IMR-90 (cell line): Measurements from ENCODE around the gene TMEM100. TPM values are rescaled to one million over a fixed set of nuclear protein-coding genes. Genes with fewer than 3 reads are reported as not detected.

Experiments
- ATAC-seq: fragments of 200-7000 bp; cut with Tn5 transposase; 2 replicates; pipeline ENCODE4 v1.9.1; 2020; ENCODE audit warnings: low read depth, mild to moderate bottlenecking, moderate library complexity
- BruUV-seq: library from RNA; stranded (reverse); fragments of 400-500 nt; replicated peaks from 2 replicates; lab custom pipeline; 2021; lab: Mats Ljungman, UMichigan
- CTCF ChIA-PET: fragments of 300-600 bp; formaldehyde crosslinking; extraction: SDS; loops from one replicate; lab custom pipeline; 2021; ENCODE audit warnings: antibody characterized with exemption; lab: Yijun Ruan, JAX
- POLR2A ChIA-PET: fragments of 300-600 bp; sonication (Branson Sonifier 250); formaldehyde crosslinking; loops from one replicate; lab custom pipeline; 2022; ENCODE audit warnings: antibody characterized with exemption; ENCODE audit not compliant: unreplicated experiment; lab: Charles Lee
- DNase-seq: peaks from one replicate; pipeline ENCODE4 v3.0.0; 2013
- H2AFZ ChIP-seq: replicated peaks from 2 replicates; pipeline ENCODE3; 2013; ENCODE audit warnings: low read length, mild to moderate bottlenecking; ENCODE audit not compliant: poor library complexity
- H2AK5ac ChIP-seq: 2 replicates; pipeline ENCODE4 v1.6.1; 2013; ENCODE audit warnings: low read depth, low read length, inconsistent platforms
- H2AK9ac ChIP-seq: replicated peaks from 2 replicates; pipeline ENCODE3; 2013; ENCODE audit warnings: mild to moderate bottlenecking, low read depth, low read length, moderate library complexity; ENCODE audit not compliant: poor library complexity
- H2BK120ac ChIP-seq: 2 replicates; pipeline ENCODE4 v1.6.1; 2013; ENCODE audit warnings: low read depth, low read length, inconsistent platforms
- H2BK15ac ChIP-seq: 3 replicates; pipeline ENCODE4 v1.6.1; 2013; ENCODE audit warnings: low read depth, low read length, inconsistent platforms
- H2BK20ac ChIP-seq: 2 replicates; pipeline ENCODE4 v1.6.1; 2013; ENCODE audit warnings: low read depth, mild to moderate bottlenecking, inconsistent platforms, low read length, moderate library complexity
- H2BK5ac ChIP-seq: 2 replicates; pipeline ENCODE4 v1.6.1; 2013; ENCODE audit warnings: mild to moderate bottlenecking, low read depth, low read length, inconsistent platforms; ENCODE audit not compliant: poor library complexity, severe bottlenecking
- H3K14ac ChIP-seq: replicated peaks from 2 replicates; pipeline ENCODE4 v1.6.1; 2013; ENCODE audit warnings: low read depth, low read length, inconsistent platforms
- H3K18ac ChIP-seq: 2 replicates; pipeline ENCODE4 v1.6.1; 2013; ENCODE audit warnings: low read depth, low read length, control low read depth
- H3K23ac ChIP-seq: 2 replicates; pipeline ENCODE4 v1.6.1; 2013; ENCODE audit warnings: low read depth, low read length, inconsistent platforms
- H3K27ac ChIP-seq: 2 replicates; pipeline ENCODE4 v1.5.1; 2013; ENCODE audit warnings: mild to moderate bottlenecking, control low read depth, low read length; ENCODE audit not compliant: insufficient read depth
- H3K27me3 ChIP-seq: 2 replicates; pipeline ENCODE4 v1.6.1; 2013; ENCODE audit warnings: low read length; ENCODE audit not compliant: control insufficient read depth, insufficient read depth
- H3K36me3 ChIP-seq: 2 replicates; pipeline ENCODE4 v1.6.1; 2013; ENCODE audit warnings: low read length, mixed read lengths; ENCODE audit not compliant: control insufficient read depth, insufficient read depth
- H3K4ac ChIP-seq: 2 replicates; pipeline ENCODE4 v1.6.1; 2013; ENCODE audit warnings: low read depth, low read length, inconsistent platforms
- H3K4me1 ChIP-seq: 2 replicates; pipeline ENCODE4 v1.6.1; 2013; ENCODE audit warnings: low read length, mixed read lengths; ENCODE audit not compliant: control insufficient read depth, insufficient read depth
- H3K4me2 ChIP-seq: 2 replicates; pipeline ENCODE4 v1.6.1; 2013; ENCODE audit warnings: low read depth, mild to moderate bottlenecking, control low read depth, low read length, moderate library complexity
- H3K4me3 ChIP-seq: 2 replicates; pipeline ENCODE4 v1.5.1; 2013; ENCODE audit warnings: low read depth, mild to moderate bottlenecking, control low read depth, low read length, moderate library complexity; ENCODE audit not compliant: insufficient read depth
- H3K56ac ChIP-seq: 2 replicates; pipeline ENCODE4 v1.6.1; 2013; ENCODE audit warnings: low read length, inconsistent platforms; ENCODE audit not compliant: insufficient read depth; ENCODE audit errors: extremely low read depth
- H3K79me1 ChIP-seq, 2 experiments: 2 replicates each; pipeline ENCODE4 v1.6.1; 2013; ENCODE audit warnings: low read length in 2 of 2, inconsistent platforms in 1 of 2, low read depth in 1 of 2
- H3K9ac ChIP-seq: 2 replicates; pipeline ENCODE4 v1.6.1; 2013; ENCODE audit warnings: low read depth, low read length, control low read depth
- H3K9me1 ChIP-seq: 2 replicates; pipeline ENCODE4 v1.6.1; 2013; ENCODE audit warnings: low read length, inconsistent platforms; ENCODE audit not compliant: insufficient read depth
- H3K9me3 ChIP-seq: 2 replicates; pipeline ENCODE4 v1.6.1; 2013; ENCODE audit warnings: low read length; ENCODE audit not compliant: control insufficient read depth, insufficient read depth
- H4K20me1 ChIP-seq: 2 replicates; pipeline ENCODE4 v1.6.1; 2013; ENCODE audit warnings: low read length, inconsistent platforms; ENCODE audit not compliant: insufficient read depth
- H4K5ac ChIP-seq: 2 replicates; pipeline ENCODE4 v1.6.1; 2013; ENCODE audit warnings: mild to moderate bottlenecking, low read depth, low read length, control low read depth
- H4K8ac ChIP-seq, 2 experiments: 2 replicates each; pipeline ENCODE4 v1.6.1; 2013; ENCODE audit warnings: low read depth in 2 of 2, low read length in 2 of 2, control low read depth in 1 of 2, inconsistent platforms in 1 of 2
- H4K91ac ChIP-seq: 2 replicates; pipeline ENCODE4 v1.6.1; 2013; ENCODE audit warnings: low read depth, low read length, inconsistent platforms; ENCODE audit not compliant: insufficient read depth
- BHLHE40 ChIP-seq: fragments of 150-350 bp; IDR thresholded peaks from 2 replicates; pipeline ENCODE4 v1.6.1; 2016; ENCODE audit warnings: mild to moderate bottlenecking, low read depth, low read length
- CEBPB ChIP-seq: IDR thresholded peaks from 2 replicates; pipeline ENCODE4 v1.6.1; 2012; ENCODE audit warnings: low read depth, low read length, improper control_type of control experiment
- MAZ ChIP-seq: IDR thresholded peaks from 2 replicates; pipeline ENCODE4 v1.6.1; 2012; ENCODE audit warnings: low read depth, mild to moderate bottlenecking, low read length, improper control_type of control experiment, moderate library complexity, borderline replicate concordance
- POLR2A ChIP-seq: IDR thresholded peaks from 2 replicates; pipeline ENCODE4 v1.6.1; 2012; ENCODE audit warnings: mild to moderate bottlenecking, low read depth, low read length
- SMC3 ChIP-seq: fragments of 150-350 bp; IDR thresholded peaks from 2 replicates; pipeline ENCODE4 v1.6.1; 2016; ENCODE audit warnings: low read depth, mild to moderate bottlenecking, antibody characterized with exemption, low read length, moderate library complexity
- dilution Hi-C: fragments of 300-500 bp; cut with HindIII; formaldehyde crosslinking; loops from one replicate; pipeline ENCODE4 v1.14.3; 2018; ENCODE audit warnings: low sequenced_read_pairs; ENCODE audit not compliant: unreplicated experiment
- in situ Hi-C: fragments of 300-500 bp; cut with MboI; formaldehyde crosslinking; loops from 3 replicates; pipeline ENCODE4 v1.14.3; 2019; ENCODE audit warnings: low sequenced_read_pairs, inconsistent platforms, mixed read lengths
- intact Hi-C: fragments of 100-400 bp; cut with micrococcal nuclease; formaldehyde crosslinking; loops from 2 replicates; pipeline ENCODE4 v1.10.0; 2022
- polyA plus RNA-seq, 3 experiments: library from polyadenylated mRNA; depleted of rRNA; stranded (reverse); fragments of >200 nt; gene quantifications; 2 replicates each; pipeline ENCODE4 v1.2.3, GENCODE V29; 2012; ENCODE audit warnings: low replicate concordance in 1 of 3
- total RNA-seq: library from RNA; depleted of rRNA; stranded (reverse); fragments of >200 nt; gene quantifications from 2 replicates; pipeline ENCODE4 v1.2.3, GENCODE V29; 2012

TMEM100 gene
- total and polyA plus RNA-seq, 2 of the 4 experiments (the other 2 are of a cell fraction) = 0.21 to 0.36 TPM

- H3K27me3 ChIP-seq = no peaks in the 10 kb centered on the region
- no peak overlapping the region for H3K27ac ChIP-seq
- in situ Hi-C loops (no loop called here), dilution Hi-C loops (no loop called here), intact Hi-C loops (no loop called here)
- H4K5ac ChIP-seq = no peak overlapping the region
- POLR2A ChIA-PET = no interaction called here
- no peak overlapping the region for H2AFZ ChIP-seq
- H3K9me1 ChIP-seq = no peaks in the 10 kb centered on the region
- no peaks in the 10 kb centered on the region for H3K4me1 ChIP-seq
- H3K56ac ChIP-seq = no peak overlapping the region
- BruUV-seq = no TSS peak
- H3K18ac ChIP-seq = no peak overlapping the region
- H4K91ac ChIP-seq = no peak overlapping the region
- CTCF ChIA-PET = no interaction called here
- ATAC-seq = no peak
- no peak overlapping the region for H2BK120ac ChIP-seq
- no peak overlapping the region for H3K23ac ChIP-seq
- no peaks in the 10 kb centered on the region for H4K20me1 ChIP-seq
- DNase-seq = no peak
- H3K4me3 ChIP-seq = no peak overlapping the region
- no peak overlapping the region for H4K8ac ChIP-seq
- no peak overlapping the region for H3K4ac ChIP-seq
- no peaks in the 10 kb centered on the region for H3K36me3 ChIP-seq
- H3K14ac ChIP-seq = no peak overlapping the region
- H2BK20ac ChIP-seq = no peak overlapping the region
- no peak overlapping the region for H3K9ac ChIP-seq
- H3K9me3 ChIP-seq = no peaks in the 10 kb centered on the region; the same call in 1 of the 2 replicates
- H2AK5ac ChIP-seq = no peak overlapping the region
- H2BK15ac ChIP-seq = no peak overlapping the region
- H3K4me2 ChIP-seq = no peak overlapping the region
- H3K79me1 ChIP-seq = no peaks in the 10 kb centered on the region
- no peak for TF ChIP-seq CEBPB
- no peak for TF ChIP-seq MAZ
- TF ChIP-seq BHLHE40 = no peak
- TF ChIP-seq SMC3 = no peak
- TF ChIP-seq POLR2A = no peak
- no peak overlapping the region for H2BK5ac ChIP-seq
- H2AK9ac ChIP-seq = no peak overlapping the region
These were observed 31.0 kb downstream of the TMEM100 start for GRCh38 chr17:55691666-55692065.
